ENCODE data around the gene ZC3H7A. TPM values are rescaled to one million over a fixed set of nuclear protein-coding genes. Genes with fewer than 3 reads are reported as not detected.

Gene ZC3H7A
- total and polyA plus RNA-seq, 2 of the 8 experiments (the other 6 are each of a cell fraction or from before 2014, with no cell fraction given) = 32.0 to 55.9 TPM

DNA sequence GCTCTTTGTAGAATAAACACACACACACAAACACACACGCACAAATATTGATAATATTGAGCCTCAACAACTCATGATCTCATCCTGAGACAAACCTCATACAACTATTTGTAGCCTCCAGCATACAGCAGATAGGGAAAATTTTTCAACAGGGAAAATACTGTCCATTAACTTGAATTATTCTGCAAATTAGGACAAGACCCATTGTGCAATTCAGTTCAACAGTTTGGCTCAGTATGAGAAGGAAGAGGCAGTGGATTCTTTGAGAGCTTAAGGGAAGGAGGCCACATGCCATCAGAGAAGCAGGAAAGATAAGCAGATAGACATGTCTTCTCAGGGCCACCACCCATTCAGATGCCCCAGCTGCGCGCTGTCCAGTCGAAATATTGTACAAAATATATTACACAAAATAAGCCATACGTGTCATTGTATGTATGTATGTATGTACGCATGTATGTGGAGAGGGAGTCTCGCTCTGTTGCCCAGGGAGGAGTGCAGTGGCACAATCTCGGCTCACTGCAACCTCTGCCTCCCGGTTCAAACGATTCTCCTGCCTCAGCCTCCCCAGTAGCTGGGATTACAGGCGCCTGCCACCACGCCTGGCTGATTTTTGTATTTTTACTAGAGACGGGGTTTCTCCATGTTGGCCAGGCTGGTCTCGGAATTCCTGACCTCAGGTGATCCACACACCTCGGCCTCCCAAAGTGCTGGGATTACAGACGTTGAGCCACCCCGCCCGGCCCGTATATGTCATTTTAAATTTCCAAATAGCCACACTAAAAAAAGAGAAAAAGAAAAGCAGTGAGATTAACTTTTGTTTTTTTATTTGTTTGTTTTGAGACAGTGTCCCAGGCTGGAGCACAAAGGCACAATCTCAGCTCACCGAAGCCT lies 1.8 kb downstream of the ZC3H7A start (continued):
- no peak for TF ChIP-seq RFX5 (IDR thresholded peaks at IDR 0.05; ENCODE audit: borderline replicate concordance, low read depth, low read length)
- TF ChIP-seq USF2 (IDR thresholded peaks at IDR 0.05; ENCODE audit: low read length) = no peak
- no peak for TF ChIP-seq NRF1 (IDR thresholded peaks at IDR 0.05; ENCODE audit: low read depth, low read length)
- TF ChIP-seq SIX5 (IDR thresholded peaks at IDR 0.05; ENCODE audit: low read depth, low read length) = no peak
- no peak for TF ChIP-seq ASH2L (IDR thresholded peaks at IDR 0.05; ENCODE audit: low read length)
- no peak for TF ChIP-seq CHD2 (IDR thresholded peaks at IDR 0.05; ENCODE audit: low read length)
